M059J (cell line): ENCODE measurements around the gene CDH4. TPM values are rescaled to one million over a fixed set of nuclear protein-coding genes. Genes with fewer than 3 reads are reported as not detected.
"Not testable (repeated sequence)": the region's sequence is repeated elsewhere in the genome, so short reads cannot be mapped to it uniquely, and the experiment has no call there.

Source experiments
- DNase-seq: peaks from one replicate; pipeline ENCODE4 v3.0.0-alpha.2; 2012; ENCODE audit warnings: low read depth
- total RNA-seq: library from RNA; depleted of rRNA; stranded (reverse); fragments of >200 nt; shearing (Covaris generic); gene quantifications from 2 replicates; pipeline ENCODE4 v1.2.3, GENCODE V29; 2014

Gene CDH4
- total RNA-seq, 1 experiment from 2014 or later, result 7.8 TPM

- no peak for DNase-seq
Observed at GRCh38 chr20:61940976-61941720, 689.1 kb downstream of the CDH4 start.

DNA sequence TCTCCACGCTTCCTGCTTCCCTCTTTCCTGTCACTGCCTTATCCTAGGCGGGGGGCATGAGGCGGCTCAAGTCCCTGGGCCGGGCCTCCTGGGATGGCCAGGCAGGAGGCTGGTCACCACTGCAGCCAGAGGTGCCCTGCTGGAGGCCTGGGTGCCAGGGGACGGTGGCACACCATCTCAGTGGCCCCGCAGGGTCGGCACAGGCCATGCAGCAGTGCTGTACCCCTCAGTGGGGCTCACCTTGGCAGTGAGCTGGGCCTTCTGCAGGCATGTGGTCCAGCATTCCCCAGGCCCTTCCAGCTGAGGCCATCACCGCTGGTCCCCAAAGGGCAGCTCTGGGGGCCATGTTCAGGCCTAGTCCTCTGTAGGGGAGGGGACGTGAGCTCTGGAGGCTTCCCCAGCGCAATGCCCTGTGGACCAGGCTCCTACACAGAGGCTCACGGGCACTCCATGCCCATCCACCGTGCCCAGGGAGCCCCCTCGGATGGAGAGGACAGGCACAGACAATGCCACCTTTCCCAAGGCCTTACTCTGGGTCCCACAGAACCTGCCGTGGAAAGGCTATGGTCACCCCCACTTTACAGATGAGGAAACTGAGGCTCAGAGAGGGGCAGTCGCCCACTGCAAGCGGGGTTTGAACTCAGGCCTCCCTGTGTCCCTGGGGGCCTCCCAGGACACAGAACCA, 689.8 kb downstream of the CDH4 start:
- DNase-seq, result no peak

GRCh38 chr20:61942526-61942925, 690.5 kb downstream of the CDH4 start:
- DNase-seq, result no peak

DNA sequence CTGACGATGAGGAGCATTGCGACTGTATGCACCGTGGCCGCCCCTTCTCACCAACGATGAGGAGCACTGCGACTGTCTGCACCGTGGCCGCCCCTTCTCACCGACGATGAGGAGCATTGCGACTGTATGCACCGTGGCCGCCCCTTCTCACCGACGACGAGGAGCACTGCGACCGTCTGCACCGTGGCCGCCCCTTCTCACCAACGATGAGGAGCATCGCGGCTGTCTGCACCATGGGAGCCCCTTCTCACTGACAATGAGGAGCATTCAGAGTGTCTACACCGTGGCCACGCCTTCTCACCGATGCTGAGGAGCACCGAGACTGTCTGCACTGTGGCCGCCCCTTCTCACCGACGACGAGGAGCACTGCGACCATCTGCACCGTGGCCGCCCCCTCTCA, 692.9 kb downstream of the CDH4 start:
- DNase-seq, result not testable (repeated sequence)

- not testable (repeated sequence) for DNase-seq
Observed at GRCh38 chr20:61945495-61945894, 693.4 kb downstream of the CDH4 start.

GRCh38 chr20:61948056-61948455, 696.0 kb downstream of the CDH4 start:
- DNase-seq, result not testable (repeated sequence)

GRCh38 chr20:61948586-61949362, 696.7 kb downstream of the CDH4 start:
- no peak for DNase-seq

DNA sequence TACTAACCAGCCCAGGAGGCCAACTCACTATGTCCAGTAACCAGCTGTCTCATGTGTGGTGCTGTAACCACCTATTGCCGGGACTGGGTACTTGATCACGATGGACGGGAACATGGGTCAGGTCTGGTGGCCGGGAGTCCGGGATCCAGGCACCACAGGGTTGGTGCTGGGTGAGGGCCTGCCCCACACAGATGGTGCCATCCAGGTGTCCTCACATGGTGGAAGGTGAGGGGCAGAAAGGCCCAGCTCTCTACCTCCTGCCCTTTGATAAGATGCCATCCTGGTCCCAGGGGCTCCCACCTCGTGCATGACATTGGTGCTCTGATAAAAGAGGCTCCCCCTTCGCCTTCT, 697.3 kb downstream of the CDH4 start:
- no peak for DNase-seq

DNA sequence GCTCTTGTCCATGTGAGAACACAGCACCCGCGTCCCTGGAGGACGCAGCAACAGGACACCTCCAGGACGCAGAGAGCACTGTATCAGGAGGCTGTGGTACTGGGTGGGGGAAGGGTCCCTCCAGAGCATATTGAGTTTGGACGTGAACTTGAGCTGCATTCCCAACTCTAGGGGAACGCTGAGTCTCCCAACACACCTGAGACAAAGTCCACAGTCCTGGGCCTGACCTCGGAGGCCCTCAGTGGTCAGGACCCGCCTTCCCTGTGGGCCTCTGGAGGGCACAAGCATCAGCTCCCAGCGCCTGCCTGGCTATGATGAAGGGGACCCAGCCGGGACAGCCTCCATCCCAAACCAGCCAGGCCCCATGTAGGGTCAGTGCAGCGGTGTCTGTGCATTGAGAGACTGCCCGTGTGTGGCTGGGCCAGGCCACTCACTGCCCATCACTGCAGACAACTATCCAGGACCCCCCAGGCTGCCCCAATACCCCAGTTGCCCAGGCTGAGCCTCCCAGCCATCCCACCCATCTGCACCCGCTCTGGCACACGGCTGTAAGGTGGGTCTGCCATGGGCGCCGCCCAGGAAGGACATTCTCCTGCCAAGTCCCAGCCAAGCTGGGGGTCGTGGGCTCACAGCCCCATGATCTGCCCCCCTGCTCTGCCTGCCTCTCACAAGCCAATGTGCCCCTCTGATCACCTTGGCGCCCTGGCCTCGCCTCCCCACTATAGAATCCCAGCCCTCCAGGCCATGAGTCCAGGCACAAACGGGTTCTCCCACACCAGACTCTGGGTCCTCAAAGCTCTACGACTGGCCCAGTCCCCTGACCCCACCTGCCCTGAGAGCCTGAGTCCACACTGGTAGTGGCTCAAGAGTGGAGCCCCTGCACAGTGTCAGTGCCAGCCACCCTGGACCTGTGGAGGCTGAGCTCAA, 697.9 kb downstream of the CDH4 start:
- no peak for DNase-seq

DNA sequence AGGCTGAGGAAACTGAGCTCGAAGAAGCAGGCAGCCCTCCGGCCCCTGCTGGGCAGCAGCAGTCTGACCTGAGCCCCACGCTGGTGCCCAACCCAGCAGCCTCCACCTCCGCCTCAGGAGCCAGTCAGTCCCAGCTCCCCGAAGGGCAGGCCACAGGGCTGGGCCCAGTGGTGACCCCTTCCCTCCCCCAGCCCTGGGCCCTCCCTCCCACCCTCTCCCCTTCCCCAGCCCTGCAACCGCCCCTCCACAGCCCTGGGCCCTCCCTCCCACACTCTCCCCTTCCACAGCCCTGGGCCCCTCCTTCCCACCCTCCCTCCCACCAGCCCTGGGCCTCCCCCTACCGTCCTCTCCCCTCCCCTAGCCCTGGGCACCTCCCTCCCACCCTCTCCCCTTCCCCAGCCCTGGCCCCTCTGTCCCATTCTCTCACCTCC, 698.6 kb downstream of the CDH4 start:
- DNase-seq, result no peak

- no peak for DNase-seq
Observed at GRCh38 chr20:61951695-61952533, 699.9 kb downstream of the CDH4 start.

- no peak for DNase-seq
Observed at GRCh38 chr20:61953037-61954021, 701.3 kb downstream of the CDH4 start.

- DNase-seq, result no peak
Observed at GRCh38 chr20:61954276-61955021, 702.4 kb downstream of the CDH4 start.

- no peak for DNase-seq
Observed at GRCh38 chr20:61955668-61956395, 703.8 kb downstream of the CDH4 start.

- no peak for DNase-seq
Observed at GRCh38 chr20:61956396-61957342, 704.6 kb downstream of the CDH4 start.

DNA sequence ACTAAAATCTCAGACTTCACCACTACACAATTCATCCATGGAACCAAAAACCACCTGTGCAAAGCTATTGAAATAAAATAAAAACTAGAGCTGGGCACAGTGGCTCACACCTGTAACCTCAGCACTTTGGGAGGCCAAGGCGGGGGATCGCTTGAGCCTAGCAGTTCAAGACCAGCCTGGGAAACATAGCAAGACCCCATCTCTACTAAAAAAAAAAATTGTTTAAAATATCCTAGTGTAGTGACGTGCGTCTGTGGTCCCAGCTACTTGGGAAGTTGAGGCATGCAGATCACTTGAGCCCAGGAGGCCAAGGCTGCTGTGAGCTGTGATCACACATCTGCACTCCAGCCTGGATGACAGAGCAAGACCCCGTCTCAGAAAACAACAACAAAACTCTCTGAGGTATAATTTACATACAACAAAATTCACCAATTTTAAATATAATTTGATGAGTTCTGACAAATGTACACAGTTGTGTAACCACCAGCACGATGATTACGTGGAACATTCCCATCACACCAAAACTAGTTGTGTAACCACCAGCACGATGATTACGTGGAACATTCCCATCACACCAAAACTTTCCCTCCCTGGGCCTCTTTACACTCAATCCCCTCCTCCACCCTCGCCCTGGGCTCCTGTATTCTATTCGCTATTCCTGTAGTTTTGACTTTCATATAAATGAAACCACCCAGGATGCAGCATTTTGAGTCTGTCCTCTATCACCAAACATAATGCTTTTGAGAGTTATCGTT, 706.1 kb downstream of the CDH4 start:
- DNase-seq, result no peak
